GM12874 (cell line): ENCODE data around the gene PNO1.

Experiments used
- TF ChIP-seq, protein P1 (sequence below): IDR thresholded peaks from 2 replicates; pipeline ENCODE4 v1.5.1; 2011; ENCODE audit warnings: low read depth, mild to moderate bottlenecking, control low read depth, low read length, moderate library complexity; ENCODE audit not compliant: insufficient read depth

PNO1 gene

DNA sequence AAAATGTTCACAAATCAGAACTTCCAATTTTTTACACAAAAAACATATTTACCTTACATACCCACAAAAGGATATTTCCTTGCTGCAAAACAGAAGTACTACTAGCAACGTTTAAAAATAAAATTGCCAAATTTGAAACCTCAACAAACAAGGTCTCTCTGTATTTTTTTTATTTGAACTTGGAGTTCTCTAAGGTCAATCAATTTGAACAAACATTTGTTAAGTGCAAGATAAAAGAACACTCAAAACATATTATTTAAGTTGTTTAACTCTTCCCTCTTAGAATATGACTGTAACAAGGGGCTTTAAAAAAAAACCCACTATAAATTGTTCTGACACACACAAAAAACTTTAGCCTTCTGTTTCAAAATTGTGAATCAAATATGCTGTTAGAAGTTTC is 29.6 kb downstream of the PNO1 start:
- TF ChIP-seq, protein P1, sequence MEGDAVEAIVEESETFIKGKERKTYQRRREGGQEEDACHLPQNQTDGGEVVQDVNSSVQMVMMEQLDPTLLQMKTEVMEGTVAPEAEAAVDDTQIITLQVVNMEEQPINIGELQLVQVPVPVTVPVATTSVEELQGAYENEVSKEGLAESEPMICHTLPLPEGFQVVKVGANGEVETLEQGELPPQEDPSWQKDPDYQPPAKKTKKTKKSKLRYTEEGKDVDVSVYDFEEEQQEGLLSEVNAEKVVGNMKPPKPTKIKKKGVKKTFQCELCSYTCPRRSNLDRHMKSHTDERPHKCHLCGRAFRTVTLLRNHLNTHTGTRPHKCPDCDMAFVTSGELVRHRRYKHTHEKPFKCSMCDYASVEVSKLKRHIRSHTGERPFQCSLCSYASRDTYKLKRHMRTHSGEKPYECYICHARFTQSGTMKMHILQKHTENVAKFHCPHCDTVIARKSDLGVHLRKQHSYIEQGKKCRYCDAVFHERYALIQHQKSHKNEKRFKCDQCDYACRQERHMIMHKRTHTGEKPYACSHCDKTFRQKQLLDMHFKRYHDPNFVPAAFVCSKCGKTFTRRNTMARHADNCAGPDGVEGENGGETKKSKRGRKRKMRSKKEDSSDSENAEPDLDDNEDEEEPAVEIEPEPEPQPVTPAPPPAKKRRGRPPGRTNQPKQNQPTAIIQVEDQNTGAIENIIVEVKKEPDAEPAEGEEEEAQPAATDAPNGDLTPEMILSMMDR: no peak

DNA sequence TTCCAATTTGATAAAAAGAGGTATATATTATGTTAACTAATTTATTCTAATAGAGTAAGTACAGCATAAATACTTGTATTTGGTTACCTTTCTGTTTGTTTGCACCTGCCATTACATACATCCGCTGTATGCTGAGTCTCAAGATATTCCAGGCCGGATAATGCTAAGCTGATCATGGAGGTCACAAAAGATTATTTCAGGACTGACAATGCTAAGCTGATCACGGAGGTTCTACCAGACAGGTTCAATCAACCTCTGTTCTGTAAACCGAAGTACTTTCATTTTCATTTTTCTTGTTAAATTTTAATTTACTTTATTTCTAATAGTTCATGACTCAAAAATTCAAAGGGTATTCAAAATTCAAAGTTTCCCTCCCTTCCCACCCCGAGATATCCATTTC is 31.1 kb downstream of the PNO1 start:
- TF ChIP-seq, protein P1: no peak

DNA sequence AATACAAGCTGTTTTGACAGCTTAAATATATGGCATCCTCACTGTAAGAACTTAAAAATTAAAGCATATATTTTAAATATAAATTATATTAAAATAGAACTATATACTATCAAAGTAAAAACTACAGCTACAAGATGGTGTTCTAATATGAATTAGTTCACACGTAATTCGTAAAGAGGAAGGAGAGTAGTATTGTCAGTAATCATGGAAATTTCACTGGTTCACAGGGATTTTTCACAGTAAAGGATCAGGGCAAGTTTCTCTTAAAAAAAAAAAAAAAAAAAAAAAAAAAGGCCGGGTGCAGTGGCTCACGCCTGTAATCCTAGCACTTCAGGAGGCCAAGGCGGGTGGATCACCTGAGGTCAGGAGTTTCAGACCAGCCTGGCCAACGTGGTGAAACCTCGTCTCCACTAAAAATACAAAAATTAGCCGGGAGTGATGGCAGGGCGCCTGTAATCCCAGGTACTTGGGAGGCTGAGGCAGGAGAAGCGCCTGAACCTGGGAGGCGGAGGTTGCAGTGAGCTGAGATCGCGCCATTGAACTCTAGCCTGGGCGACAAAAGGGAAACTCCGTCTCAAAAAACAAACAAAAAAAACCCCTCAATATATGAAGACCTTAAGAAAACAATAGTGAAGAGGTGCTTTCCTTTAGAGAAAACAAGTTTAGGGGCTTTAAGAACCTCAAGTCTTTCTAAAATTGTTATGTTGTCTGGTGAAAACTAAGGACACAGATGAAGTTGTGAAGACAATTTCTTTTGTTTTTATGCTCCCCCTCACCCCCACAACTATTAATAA is 32.5 kb downstream of the PNO1 start:
- TF ChIP-seq, protein P1: no peak

DNA sequence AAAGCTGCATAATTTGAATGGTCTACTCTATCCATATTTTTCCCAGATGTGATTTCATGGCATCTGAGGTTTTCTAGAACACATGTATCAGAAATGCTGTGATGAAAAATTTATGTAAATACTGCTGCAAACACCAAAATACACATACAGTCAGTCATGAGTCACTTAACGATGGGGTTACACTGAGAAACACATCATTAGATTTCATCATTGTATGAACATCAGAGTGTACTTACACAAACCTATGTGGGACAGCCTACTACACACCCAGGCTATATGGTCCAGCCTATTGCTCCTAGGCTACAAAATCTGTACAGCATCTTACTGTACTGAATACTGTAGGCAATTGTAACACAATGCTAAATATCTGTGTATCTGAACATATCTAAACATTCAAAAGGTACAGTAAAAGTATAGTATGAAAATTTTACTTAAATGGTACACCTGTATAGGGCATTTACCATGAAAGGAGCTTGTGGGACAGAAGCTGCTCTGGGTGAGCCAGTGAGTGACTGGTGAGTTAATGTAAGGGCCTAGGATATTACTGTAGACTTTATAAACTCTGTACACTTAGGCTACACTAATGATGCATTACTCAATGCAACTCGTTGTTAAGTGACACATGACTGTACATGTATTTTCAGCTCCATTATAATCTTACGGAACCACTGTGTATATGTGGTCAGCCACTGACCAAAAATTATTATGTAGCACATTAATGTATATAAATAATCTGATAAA is 33.5 kb downstream of the PNO1 start:
- TF ChIP-seq, protein P1: no peak

DNA sequence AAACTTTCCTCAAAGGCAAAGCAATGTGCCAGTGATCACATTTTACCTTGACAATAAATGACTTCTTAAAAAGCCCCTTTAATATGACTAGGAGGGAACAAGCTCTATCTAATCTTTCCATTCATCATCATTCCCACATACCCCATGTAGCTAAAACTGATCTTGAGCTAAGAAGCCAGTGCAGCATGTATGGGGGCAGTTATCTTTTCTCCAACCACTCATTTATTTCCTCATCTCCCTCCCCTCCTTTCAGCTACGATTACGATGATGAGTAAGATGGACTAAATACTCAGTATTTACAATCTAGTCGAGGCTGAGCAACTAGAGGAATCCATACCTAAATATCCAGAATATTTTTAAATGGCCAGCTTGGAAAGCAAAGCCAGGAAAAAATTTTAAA is 35.5 kb downstream of the PNO1 start:
- TF ChIP-seq, protein P1: no peak

DNA sequence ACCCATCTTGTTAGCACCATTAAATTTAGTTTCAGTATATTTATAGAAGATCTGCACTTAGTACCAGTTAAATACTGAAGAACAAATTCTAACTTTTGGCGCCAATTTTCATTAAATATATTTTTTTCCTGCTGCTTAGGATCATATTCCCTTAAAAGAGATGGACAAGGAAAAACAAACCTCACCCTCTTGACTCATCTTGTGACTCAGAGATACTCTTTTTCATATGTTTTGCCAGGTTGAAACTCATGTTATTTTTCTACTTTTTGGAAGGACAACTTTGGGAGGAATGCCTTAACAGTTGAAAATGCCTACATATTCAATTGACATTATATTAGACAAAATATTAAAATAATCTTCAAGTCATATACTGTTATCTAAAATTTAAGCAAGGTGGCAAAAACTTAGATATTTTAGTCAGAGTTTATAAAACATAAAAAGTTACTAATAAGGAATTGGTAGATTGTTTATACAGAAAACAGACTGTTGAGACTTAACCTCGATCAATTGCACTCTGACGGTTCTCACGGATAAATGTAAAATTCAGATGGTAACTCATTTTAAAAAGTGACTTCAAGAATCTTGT is 36.2 kb downstream of the PNO1 start:
- TF ChIP-seq, protein P1: no peak

DNA sequence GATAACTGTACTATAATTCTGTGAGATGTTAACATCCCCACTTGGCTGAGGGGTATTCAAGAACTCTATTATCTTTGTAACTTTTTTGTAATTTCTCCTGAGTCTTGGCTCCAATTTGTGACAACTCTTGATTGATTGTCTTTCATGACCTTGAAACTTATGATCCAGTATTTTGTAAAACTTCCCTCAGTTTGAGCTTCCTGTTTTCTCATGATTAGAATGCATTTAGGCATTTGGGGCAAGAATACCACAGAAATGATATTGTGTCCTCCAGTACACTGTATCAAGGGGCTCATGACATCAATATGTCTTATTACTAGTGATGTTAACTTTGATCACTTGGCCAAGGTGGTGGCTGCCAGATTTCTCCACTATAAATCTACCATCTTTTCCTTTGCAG is 37.4 kb downstream of the PNO1 start:
- TF ChIP-seq, protein P1: no peak
